CD14-positive monocyte (primary cell): ENCODE data around the gene IL22RA1. TPM values are rescaled to one million over a fixed set of nuclear protein-coding genes. Genes with fewer than 3 reads are reported as not detected.

ENCODE experiments used
- DNase-seq, 3 donors: peaks; one replicate each; pipeline ENCODE4 v3.0.0-alpha.2; 2011 to 2022
- H2AFZ ChIP-seq: 2 replicates; pipeline ENCODE4 v1.6.0; 2012; ENCODE audit warnings: mild to moderate bottlenecking, low read depth, low read length, inconsistent platforms; ENCODE audit not compliant: insufficient read depth, poor library complexity, severe bottlenecking
- H3K27ac ChIP-seq, 2 donors: 1 replicate in 1 of 2; 2 replicates in 1 of 2; pipeline ENCODE4 v1.5.1; 2012 to 2013; ENCODE audit warnings: low read length in 2 of 2, control low read depth in 1 of 2, inconsistent platforms in 1 of 2, low read depth in 1 of 2, mild to moderate bottlenecking in 1 of 2
- H3K27me3 ChIP-seq, 2 donors: one replicate each; pipeline versions ENCODE4 v1.6.0 to v1.6.1; 2011 to 2013; ENCODE audit warnings: low read length in 2 of 2; ENCODE audit not compliant: control insufficient read depth in 2 of 2, insufficient read depth in 2 of 2
- H3K36me3 ChIP-seq, 2 donors: replicated peaks in 1 of 2; 1 replicate in 1 of 2; 2 replicates in 1 of 2; pipeline versions ENCODE4 v1.5.1 to v1.6.1; 2012 to 2013; ENCODE audit warnings: low read length in 2 of 2, control low read depth in 1 of 2, inconsistent platforms in 1 of 2, mild to moderate bottlenecking in 1 of 2; ENCODE audit not compliant: insufficient read depth in 2 of 2, control insufficient read depth in 1 of 2
- H3K4me1 ChIP-seq, 2 donors: 1 replicate in 1 of 2; 2 replicates in 1 of 2; pipeline versions ENCODE4 v1.5.1 to v1.6.1; 2012 to 2013; ENCODE audit warnings: low read length in 2 of 2, control low read depth in 1 of 2, inconsistent platforms in 1 of 2, mild to moderate bottlenecking in 1 of 2, moderate library complexity in 1 of 2; ENCODE audit not compliant: insufficient read depth in 2 of 2, control insufficient read depth in 1 of 2
- H3K4me2 ChIP-seq: replicated peaks from 2 replicates; pipeline ENCODE3; 2012; ENCODE audit warnings: low read length, moderate library complexity, mild to moderate bottlenecking; ENCODE audit not compliant: poor library complexity, severe bottlenecking; ENCODE audit errors: extremely low read depth
- H3K4me3 ChIP-seq, 3 experiments: fragments of 200-600 bp in 1 of 3; sonication (generic) in 1 of 3; replicated peaks in 1 of 3; 1 replicate in 2 of 3; 2 replicates in 1 of 3; pipeline ENCODE4 v1.5.1; 2011 to 2013; ENCODE audit warnings: low read length in 3 of 3, mild to moderate bottlenecking in 3 of 3, control low read depth in 2 of 3, low read depth in 2 of 3, inconsistent platforms in 1 of 3, moderate library complexity in 1 of 3
- H3K79me2 ChIP-seq: 2 replicates; pipeline ENCODE4 v1.6.0; 2012; ENCODE audit warnings: mild to moderate bottlenecking, control low read depth, inconsistent platforms, low read length, moderate library complexity; ENCODE audit not compliant: insufficient read depth
- H3K9ac ChIP-seq: 2 replicates; pipeline ENCODE4 v1.6.0; 2017; ENCODE audit warnings: low read length, mild to moderate bottlenecking; ENCODE audit not compliant: insufficient read depth, poor library complexity, severe bottlenecking
- H3K9me3 ChIP-seq, 2 donors: replicated peaks in 1 of 2; 1 replicate in 1 of 2; 2 replicates in 1 of 2; pipeline versions ENCODE4 v1.5.1 to v1.6.1; 2012 to 2013; ENCODE audit warnings: low read length in 2 of 2, control low read depth in 1 of 2; ENCODE audit not compliant: control insufficient read depth in 1 of 2, insufficient read depth in 1 of 2
- H4K20me1 ChIP-seq: 2 replicates; pipeline ENCODE4 v1.6.0; 2012; ENCODE audit warnings: mild to moderate bottlenecking, low read length, control low read depth, moderate library complexity; ENCODE audit not compliant: insufficient read depth
- H3K27ac Mint-ChIP-seq, 7 donors: one replicate each; pipeline ENCODE4 v1.8.0; 2020; ENCODE audit warnings: mild to moderate bottlenecking in 7 of 7, mixed read lengths in 7 of 7, moderate library complexity in 6 of 7, inconsistent platforms in 2 of 7
- H3K27me3 Mint-ChIP-seq, 3 donors: one replicate each; pipeline ENCODE4 v1.8.0; 2021 to 2022; ENCODE audit warnings: low read depth in 3 of 3, mild to moderate bottlenecking in 3 of 3, mixed read lengths in 3 of 3, moderate library complexity in 3 of 3, inconsistent platforms in 1 of 3
- H3K36me3 Mint-ChIP-seq, 2 donors: one replicate each; pipeline ENCODE4 v1.8.0; 2020; ENCODE audit warnings: mixed read lengths in 2 of 2, inconsistent platforms in 1 of 2, mild to moderate bottlenecking in 1 of 2
- H3K4me1 Mint-ChIP-seq: one replicate; pipeline ENCODE4 v1.8.0; 2020; ENCODE audit warnings: mild to moderate bottlenecking, mixed read lengths
- H3K4me3 Mint-ChIP-seq, 2 donors: one replicate each; pipeline ENCODE4 v1.8.0; 2020; ENCODE audit warnings: mild to moderate bottlenecking in 2 of 2, mixed read lengths in 2 of 2, moderate library complexity in 1 of 2
- H3K9me3 Mint-ChIP-seq, 7 donors: one replicate each; pipeline ENCODE4 v1.8.0; 2020 to 2022; ENCODE audit warnings: mixed read lengths in 7 of 7, mild to moderate bottlenecking in 6 of 7, moderate library complexity in 6 of 7, inconsistent platforms in 2 of 7
- WGBS: methylation state at CpG from one replicate; pipeline ENCODE4 v1.1.5; 2013; ENCODE audit warnings: missing lambda C conversion rate; ENCODE audit not compliant: insufficient coverage; 5-methylcytosine and 5-hydroxymethylcytosine counted together
- intact Hi-C, 2 donors: fragments of 100-400 bp; cut with micrococcal nuclease; formaldehyde crosslinking; loops; one replicate each; pipeline versions ENCODE4 v1.15.0 to v1.15.1; 2023
- polyA plus RNA-seq, 3 donors: library from polyadenylated mRNA; depleted of rRNA in 1 of 3; unstranded in 2 of 3; stranded (reverse) in 1 of 3; fragments of 300-500 nt in 2 of 3; fragments of >200 nt in 1 of 3; fragmentation: Illumina TruSeq in 2 of 3; gene quantifications; 1 replicate in 2 of 3; 2 replicates in 1 of 3; pipeline ENCODE4 v1.2.3, GENCODE V29; 2012 to 2021
- TF ChIP-seq, protein P1 (sequence below): fragments of 200-600 bp; IDR thresholded peaks from one replicate; pipeline ENCODE4 v1.8.0; 2022; ENCODE audit warnings: antibody characterized with exemption, mild to moderate bottlenecking

IL22RA1 gene
- polyA plus RNA-seq, 3 donors = not detected

DNA sequence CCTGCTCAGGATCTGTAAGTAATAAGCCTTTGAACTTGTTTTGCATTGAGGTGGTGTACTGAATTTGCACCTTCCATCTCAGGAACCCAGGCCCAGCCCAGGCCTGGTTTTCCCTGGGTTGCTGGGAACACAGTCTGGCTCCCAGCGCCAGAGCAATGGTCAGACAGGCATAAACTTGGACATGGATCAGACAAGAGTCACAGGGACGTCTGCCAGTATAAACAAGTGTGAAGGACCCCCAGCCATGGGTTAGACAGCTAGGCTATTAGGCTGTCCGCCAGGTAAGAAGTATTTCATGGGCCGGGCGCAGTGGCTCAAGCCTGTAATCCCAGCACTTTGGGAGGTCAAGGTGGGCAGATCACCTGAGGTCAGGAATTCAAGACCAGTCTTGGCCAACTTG lies 38.7 kb upstream of the IL22RA1 start:
- no peak overlapping the region for H2AFZ ChIP-seq
- peaks cover 0 to 6% (median 0%) of the 10 kb centered on the region in 7 donors for H3K9me3 Mint-ChIP-seq
- no peak overlapping the region for H3K9ac ChIP-seq
- no peaks in the 10 kb centered on the region for H3K79me2 ChIP-seq
- no peak overlapping the region for H3K4me3 Mint-ChIP-seq
- intact Hi-C loops = no loop called here
- no peak overlapping the region for H3K4me3 ChIP-seq
- peaks cover under 1 to 2% of the 10 kb centered on the region in 2 donors for H3K4me1 ChIP-seq
- no peak overlapping the region for H3K4me2 ChIP-seq
- TF ChIP-seq, protein P1, sequence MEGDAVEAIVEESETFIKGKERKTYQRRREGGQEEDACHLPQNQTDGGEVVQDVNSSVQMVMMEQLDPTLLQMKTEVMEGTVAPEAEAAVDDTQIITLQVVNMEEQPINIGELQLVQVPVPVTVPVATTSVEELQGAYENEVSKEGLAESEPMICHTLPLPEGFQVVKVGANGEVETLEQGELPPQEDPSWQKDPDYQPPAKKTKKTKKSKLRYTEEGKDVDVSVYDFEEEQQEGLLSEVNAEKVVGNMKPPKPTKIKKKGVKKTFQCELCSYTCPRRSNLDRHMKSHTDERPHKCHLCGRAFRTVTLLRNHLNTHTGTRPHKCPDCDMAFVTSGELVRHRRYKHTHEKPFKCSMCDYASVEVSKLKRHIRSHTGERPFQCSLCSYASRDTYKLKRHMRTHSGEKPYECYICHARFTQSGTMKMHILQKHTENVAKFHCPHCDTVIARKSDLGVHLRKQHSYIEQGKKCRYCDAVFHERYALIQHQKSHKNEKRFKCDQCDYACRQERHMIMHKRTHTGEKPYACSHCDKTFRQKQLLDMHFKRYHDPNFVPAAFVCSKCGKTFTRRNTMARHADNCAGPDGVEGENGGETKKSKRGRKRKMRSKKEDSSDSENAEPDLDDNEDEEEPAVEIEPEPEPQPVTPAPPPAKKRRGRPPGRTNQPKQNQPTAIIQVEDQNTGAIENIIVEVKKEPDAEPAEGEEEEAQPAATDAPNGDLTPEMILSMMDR = no peak
- H3K27ac ChIP-seq = no peak overlapping the region
- H3K4me1 Mint-ChIP-seq = peaks cover 14% of the 10 kb centered on the region
- whole genome bisulfite sequencing = 95% methylated on average over 5 of the region's 5 CpGs
- no peaks in the 10 kb centered on the region for H4K20me1 ChIP-seq
- H3K36me3 ChIP-seq = no peaks in the 10 kb centered on the region
- H3K27me3 ChIP-seq = peaks cover 12 to 17% of the 10 kb centered on the region in 2 donors
- H3K27me3 Mint-ChIP-seq = peaks cover 21 to 33% (median 32%) of the 10 kb centered on the region in 3 donors
- H3K27ac Mint-ChIP-seq = no peak overlapping the region
- no peak for DNase-seq
- H3K36me3 Mint-ChIP-seq = peaks cover 3 to 4% of the 10 kb centered on the region in 2 donors
- H3K9me3 ChIP-seq = no peaks in the 10 kb centered on the region

DNA sequence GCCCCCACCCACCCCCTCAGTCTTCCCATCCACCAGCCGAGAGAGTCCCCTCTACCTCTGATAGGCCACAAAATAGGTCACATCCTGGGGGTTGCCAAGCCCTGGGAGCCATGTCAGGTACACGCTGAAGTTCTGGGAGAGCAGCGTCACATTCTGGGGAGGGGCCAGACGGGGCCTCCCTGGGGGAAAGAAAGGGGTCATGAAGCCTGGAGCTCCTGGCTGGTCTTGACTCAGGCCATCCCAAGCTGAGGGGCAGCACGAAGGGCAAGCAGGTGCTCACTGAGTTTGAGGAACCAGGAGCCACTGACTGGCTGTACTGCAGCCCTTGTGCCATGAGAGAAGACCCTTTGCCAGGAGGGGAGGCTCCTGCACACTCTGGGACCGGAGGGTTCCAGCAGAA lies 37.7 kb upstream of the IL22RA1 start:
- TF ChIP-seq, protein P1 = no peak
- H3K27ac Mint-ChIP-seq = no peak overlapping the region
- H3K27me3 Mint-ChIP-seq = peaks cover 12 to 24% (median 22%) of the 10 kb centered on the region in 3 donors
- H3K4me3 ChIP-seq = no peak overlapping the region
- WGBS = 98% methylated on average over 5 of the region's 6 CpGs
- H3K4me1 ChIP-seq = no peaks in the 10 kb centered on the region
- no peaks in the 10 kb centered on the region for H3K79me2 ChIP-seq
- no peak for DNase-seq
- no peaks in the 10 kb centered on the region for H4K20me1 ChIP-seq
- intact Hi-C loops = no loop called here
- no peak overlapping the region for H3K9ac ChIP-seq
- no peak overlapping the region for H3K27ac ChIP-seq
- H3K27me3 ChIP-seq = peaks cover 3 to 7% of the 10 kb centered on the region in 2 donors
- peaks cover 11% of the 10 kb centered on the region for H3K4me1 Mint-ChIP-seq
- no peaks in the 10 kb centered on the region for H3K36me3 ChIP-seq
- no peaks in the 10 kb centered on the region for H3K9me3 ChIP-seq
- H3K36me3 Mint-ChIP-seq = no peaks in the 10 kb centered on the region
- H2AFZ ChIP-seq = no peak overlapping the region
- no peak overlapping the region for H3K4me2 ChIP-seq
- peaks cover 0 to 3% (median 0%) of the 10 kb centered on the region in 7 donors for H3K9me3 Mint-ChIP-seq
- no peak overlapping the region for H3K4me3 Mint-ChIP-seq
